DOHH2 (cell line): ENCODE measurements around the gene GFPT2.

Experiments used
- EZH2phosphoT487 ChIP-seq: fragments of 200-600 bp; sonication (generic); IDR thresholded peaks from 2 replicates; pipeline ENCODE4 v1.6.1; 2017; ENCODE audit warnings: borderline replicate concordance, mild to moderate bottlenecking, antibody characterized with exemption, low read length, moderate library complexity, mixed read lengths
- TF ChIP-seq, protein P1 (sequence below): fragments of 200-600 bp; sonication (generic); IDR thresholded peaks from one replicate; pipeline ENCODE4 v1.5.1; 2014; ENCODE audit warnings: antibody characterized with exemption, mild to moderate bottlenecking, low read depth, low read length; ENCODE audit not compliant: poor library complexity, severe bottlenecking

DNA sequence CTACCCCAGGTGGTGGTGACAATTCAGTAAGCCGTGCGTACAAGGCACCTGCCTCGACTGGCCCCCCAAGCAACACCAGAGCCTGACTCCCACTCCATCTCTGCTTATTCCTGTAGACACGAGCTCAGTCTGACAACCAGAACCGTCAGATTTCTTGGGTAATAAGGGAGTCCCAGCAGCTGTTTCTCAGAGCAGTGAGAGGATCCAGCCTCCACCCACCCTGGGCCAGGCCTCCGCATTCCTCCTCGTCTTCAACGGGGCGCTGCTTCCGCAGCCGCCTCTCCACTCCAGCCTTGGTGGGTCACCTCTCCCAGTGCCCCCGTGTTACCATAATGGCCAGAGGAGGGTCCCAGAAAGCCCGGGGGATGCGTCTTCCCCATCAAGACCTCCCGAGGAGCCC is 27.7 kb upstream of the GFPT2 start:
- TF ChIP-seq, protein P1, sequence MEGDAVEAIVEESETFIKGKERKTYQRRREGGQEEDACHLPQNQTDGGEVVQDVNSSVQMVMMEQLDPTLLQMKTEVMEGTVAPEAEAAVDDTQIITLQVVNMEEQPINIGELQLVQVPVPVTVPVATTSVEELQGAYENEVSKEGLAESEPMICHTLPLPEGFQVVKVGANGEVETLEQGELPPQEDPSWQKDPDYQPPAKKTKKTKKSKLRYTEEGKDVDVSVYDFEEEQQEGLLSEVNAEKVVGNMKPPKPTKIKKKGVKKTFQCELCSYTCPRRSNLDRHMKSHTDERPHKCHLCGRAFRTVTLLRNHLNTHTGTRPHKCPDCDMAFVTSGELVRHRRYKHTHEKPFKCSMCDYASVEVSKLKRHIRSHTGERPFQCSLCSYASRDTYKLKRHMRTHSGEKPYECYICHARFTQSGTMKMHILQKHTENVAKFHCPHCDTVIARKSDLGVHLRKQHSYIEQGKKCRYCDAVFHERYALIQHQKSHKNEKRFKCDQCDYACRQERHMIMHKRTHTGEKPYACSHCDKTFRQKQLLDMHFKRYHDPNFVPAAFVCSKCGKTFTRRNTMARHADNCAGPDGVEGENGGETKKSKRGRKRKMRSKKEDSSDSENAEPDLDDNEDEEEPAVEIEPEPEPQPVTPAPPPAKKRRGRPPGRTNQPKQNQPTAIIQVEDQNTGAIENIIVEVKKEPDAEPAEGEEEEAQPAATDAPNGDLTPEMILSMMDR: no peak
- TF ChIP-seq EZH2phosphoT487: no peak
